ENCODE results near the gene VWA7.

The VWA7 gene

GRCh38 chr6:31721351-31722020 is 55.6 kb downstream of the VWA7 start, which contains the start of gene LY6G6C:
LY6G6C (minus strand) TSS chr6:31721746; CDS start chr6:31721679, 67 bp downstream.
- Mint-ChIP-seq H3K4me1 (peaks cover 10% of the 10 kb centered on the region), H3K9me3 (no peaks in the 10 kb centered on the region), H3K4me3 (no peak within 1 kb of the TSS), H3K36me3 (no peaks in the 10 kb centered on the region), H3K27ac (peak within 1 kb of the TSS; percentile 48), H3K27me3 (no peaks in the 10 kb centered on the region)

- Mint-ChIP-seq H3K27me3 (no peaks in the 10 kb centered on the region), H3K4me3 (no peak overlapping the region), H3K27ac (no peak overlapping the region), H3K36me3 (no peaks in the 10 kb centered on the region), H3K4me1 (no peaks in the 10 kb centered on the region), H3K9me3 (no peaks in the 10 kb centered on the region)
Measured at GRCh38 chr6:31720196-31720770, 56.8 kb downstream of the VWA7 start.

- Mint-ChIP-seq H3K27ac (no peak overlapping the region), H3K4me1 (peaks cover 2% of the 10 kb centered on the region), H3K4me3 (no peak overlapping the region), H3K9me3 (no peaks in the 10 kb centered on the region), H3K27me3 (no peaks in the 10 kb centered on the region), H3K36me3 (no peaks in the 10 kb centered on the region)
Measured at GRCh38 chr6:31719001-31719400, 58.1 kb downstream of the VWA7 start.

GRCh38 chr6:31718265-31718664 is 58.9 kb downstream of the VWA7 start:
- Mint-ChIP-seq H3K9me3 (no peaks in the 10 kb centered on the region), H3K27me3 (no peaks in the 10 kb centered on the region), H3K36me3 (no peaks in the 10 kb centered on the region), H3K4me1 (peaks cover 5% of the 10 kb centered on the region), H3K27ac (peak overlapping the region; percentile 46), H3K4me3 (no peak overlapping the region)

GRCh38 chr6:31717499-31718222 is 59.5 kb downstream of the VWA7 start:
- Mint-ChIP-seq H3K27me3 (no peaks in the 10 kb centered on the region), H3K9me3 (no peaks in the 10 kb centered on the region), H3K4me1 (peaks cover 5% of the 10 kb centered on the region), H3K36me3 (no peaks in the 10 kb centered on the region), H3K27ac (peak overlapping the region; percentile 14), H3K4me3 (no peak overlapping the region)
